HEK293 (cell line): ENCODE data around the gene SLC4A8.

Experiments used
- CTCF ChIA-PET: fragments of 350-600 bp; formaldehyde crosslinking; extraction: SDS; loops from one replicate; lab custom pipeline; 2021; ENCODE audit warnings: antibody characterized with exemption; lab: Yijun Ruan, JAX
- POLR2A ChIA-PET: fragments of 300-600 bp; formaldehyde crosslinking; extraction: SDS; loops from one replicate; lab custom pipeline; 2020; ENCODE audit warnings: antibody characterized with exemption, inconsistent platforms; lab: Yijun Ruan, JAX
- H3K27ac ChIP-seq: fragments of 200-500 bp; sonication (Bioruptor generic); 2 replicates; pipeline ENCODE4 v1.5.1; 2014; ENCODE audit warnings: low read depth, low read length, control low read depth, inconsistent platforms; ENCODE audit errors: extremely low read depth
- H3K36me3 ChIP-seq, 2 experiments: fragments of 200-500 bp in 1 of 2; sonication (Bioruptor generic) in 1 of 2; 1 replicate in 1 of 2; 2 replicates in 1 of 2; pipeline ENCODE4 v1.5.1; 2014 to 2017; ENCODE audit warnings: inconsistent platforms in 2 of 2, low read length in 2 of 2; ENCODE audit not compliant: control insufficient read depth in 2 of 2, insufficient read depth in 1 of 2
- H3K4me1 ChIP-seq: fragments of 200-500 bp; sonication (Bioruptor generic); 2 replicates; pipeline ENCODE4 v1.5.1; 2014; ENCODE audit warnings: mild to moderate bottlenecking, low read length, inconsistent platforms; ENCODE audit not compliant: control insufficient read depth, insufficient read depth
- H3K4me3 ChIP-seq: 2 replicates; pipeline ENCODE4 v1.5.1; 2011; ENCODE audit warnings: low read depth, mild to moderate bottlenecking, control low read depth, low read length, moderate library complexity
- H3K9me3 ChIP-seq: fragments of 200-500 bp; sonication (Bioruptor generic); 2 replicates; pipeline ENCODE4 v1.5.1; 2014; ENCODE audit warnings: low read depth, low read length, inconsistent platforms; ENCODE audit not compliant: control insufficient read depth, insufficient read depth
- EGR2 ChIP-seq: fragments of 450-650 bp; formaldehyde crosslinking; IDR thresholded peaks from 2 replicates; pipeline ENCODE4 v1.5.1; 2016; ENCODE audit warnings: low read depth, missing biosample characterization, missing genetic modification characterization
- HOXC10 ChIP-seq: sonication (generic); formaldehyde crosslinking; IDR thresholded peaks from 2 replicates; pipeline ENCODE4 v1.8.1; 2023; ENCODE audit warnings: mild to moderate bottlenecking, missing genetic modification reagents
- HOXD13 ChIP-seq: sonication (generic); formaldehyde crosslinking; IDR thresholded peaks from 2 replicates; pipeline ENCODE4 v1.8.0; 2022; ENCODE audit warnings: missing genetic modification reagents, borderline replicate concordance
- SALL2 ChIP-seq: fragments of 450-650 bp; formaldehyde crosslinking; IDR thresholded peaks from 2 replicates; pipeline ENCODE4 v1.5.0; 2017; ENCODE audit warnings: missing biosample characterization, mild to moderate bottlenecking, missing genetic modification characterization, borderline replicate concordance
- ZBTB44 ChIP-seq: fragments of 450-650 bp; IDR thresholded peaks from 2 replicates; pipeline ENCODE4 v1.5.1; 2018; ENCODE audit warnings: missing biosample characterization, mild to moderate bottlenecking, missing genetic modification characterization
- ZEB2 ChIP-seq: fragments of 450-650 bp; formaldehyde crosslinking; IDR thresholded peaks from 2 replicates; pipeline ENCODE4 v1.5.1; 2016; ENCODE audit warnings: missing biosample characterization, missing genetic modification characterization
- ZFP3 ChIP-seq: fragments of 450-650 bp; formaldehyde crosslinking; IDR thresholded peaks from 2 replicates; pipeline ENCODE4 v1.5.1; 2016; ENCODE audit warnings: low read depth, missing biosample characterization, missing genetic modification characterization
- ZNF169 ChIP-seq: fragments of 450-650 bp; formaldehyde crosslinking; IDR thresholded peaks from 2 replicates; pipeline ENCODE4 v1.5.1; 2016; ENCODE audit warnings: missing biosample characterization, missing genetic modification characterization
- ZNF19 ChIP-seq: fragments of 450-650 bp; formaldehyde crosslinking; IDR thresholded peaks from 2 replicates; pipeline ENCODE4; 2016; ENCODE audit warnings: missing biosample characterization, missing genetic modification characterization, low read depth
- ZNF433 ChIP-seq: fragments of 450-650 bp; formaldehyde crosslinking; IDR thresholded peaks from 2 replicates; pipeline ENCODE4 v1.5.1; 2016; ENCODE audit warnings: missing biosample characterization, missing genetic modification characterization, low read depth
- ZNF510 ChIP-seq: fragments of 450-650 bp; formaldehyde crosslinking; IDR thresholded peaks from 2 replicates; pipeline ENCODE4 v1.5.1; 2018; ENCODE audit warnings: mild to moderate bottlenecking, missing genetic modification characterization, missing biosample characterization; ENCODE audit not compliant: insufficient replicate concordance
- ZNF521 ChIP-seq: fragments of 450-650 bp; formaldehyde crosslinking; IDR thresholded peaks from 2 replicates; pipeline ENCODE4 v1.5.1; 2017; ENCODE audit warnings: missing biosample characterization, mild to moderate bottlenecking, missing genetic modification characterization
- ZNF610 ChIP-seq: fragments of 450-650 bp; formaldehyde crosslinking; IDR thresholded peaks from 2 replicates; pipeline ENCODE4 v1.5.1; 2016; ENCODE audit warnings: missing biosample characterization, missing genetic modification characterization, borderline replicate concordance
- ZNF677 ChIP-seq: fragments of 450-650 bp; IDR thresholded peaks from 2 replicates; pipeline ENCODE4 v1.5.0; 2018; ENCODE audit warnings: missing biosample characterization, mild to moderate bottlenecking, missing genetic modification characterization, moderate library complexity
- ZNF707 ChIP-seq: fragments of 450-650 bp; formaldehyde crosslinking; IDR thresholded peaks from 2 replicates; pipeline ENCODE4 v1.5.1; 2016; ENCODE audit warnings: missing biosample characterization, missing genetic modification characterization
- ZSCAN16 ChIP-seq: fragments of 450-650 bp; formaldehyde crosslinking; IDR thresholded peaks from 2 replicates; pipeline ENCODE4 v1.5.1; 2016; ENCODE audit warnings: missing biosample characterization, missing genetic modification characterization
- TF ChIP-seq, protein P1 (sequence below): fragments of 450-650 bp; formaldehyde crosslinking; IDR thresholded peaks from 2 replicates; pipeline ENCODE4 v1.5.1; 2016; ENCODE audit warnings: missing biosample characterization, missing genetic modification characterization
- TF ChIP-seq, protein P2 (sequence below): fragments of 450-650 bp; formaldehyde crosslinking; IDR thresholded peaks from 2 replicates; pipeline ENCODE4 v1.5.1; 2016; ENCODE audit warnings: missing biosample characterization, missing genetic modification characterization
- TF ChIP-seq, protein P3 (sequence below): fragments of 450-650 bp; formaldehyde crosslinking; IDR thresholded peaks from 2 replicates; pipeline ENCODE4 v1.5.1; 2017; ENCODE audit warnings: missing biosample characterization, missing genetic modification characterization

Gene SLC4A8

DNA sequence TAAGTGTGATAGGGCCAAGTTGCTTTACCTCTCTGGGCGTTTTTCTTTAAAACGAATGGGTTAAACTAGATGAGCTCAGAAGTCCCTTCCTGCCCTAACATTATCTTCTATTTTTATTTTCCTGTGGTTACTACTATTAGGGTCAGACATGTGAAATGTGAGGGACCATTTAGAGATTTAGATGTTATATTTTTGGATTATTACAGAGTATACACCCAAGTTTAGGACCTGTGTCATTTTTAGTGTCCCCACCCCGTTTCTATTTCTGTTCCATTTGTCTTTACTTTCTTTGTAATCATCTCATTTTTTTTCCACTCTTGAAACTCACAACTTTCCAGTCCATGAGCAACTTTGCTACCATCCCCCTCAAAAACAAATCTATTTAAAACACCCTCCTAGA lies 56.3 kb downstream of the SLC4A8 start:
- no peaks in the 10 kb centered on the region for H3K4me1 ChIP-seq
- no peak for TF ChIP-seq SALL2 (tag by site-specific recombination)
- TF ChIP-seq, protein P1, sequence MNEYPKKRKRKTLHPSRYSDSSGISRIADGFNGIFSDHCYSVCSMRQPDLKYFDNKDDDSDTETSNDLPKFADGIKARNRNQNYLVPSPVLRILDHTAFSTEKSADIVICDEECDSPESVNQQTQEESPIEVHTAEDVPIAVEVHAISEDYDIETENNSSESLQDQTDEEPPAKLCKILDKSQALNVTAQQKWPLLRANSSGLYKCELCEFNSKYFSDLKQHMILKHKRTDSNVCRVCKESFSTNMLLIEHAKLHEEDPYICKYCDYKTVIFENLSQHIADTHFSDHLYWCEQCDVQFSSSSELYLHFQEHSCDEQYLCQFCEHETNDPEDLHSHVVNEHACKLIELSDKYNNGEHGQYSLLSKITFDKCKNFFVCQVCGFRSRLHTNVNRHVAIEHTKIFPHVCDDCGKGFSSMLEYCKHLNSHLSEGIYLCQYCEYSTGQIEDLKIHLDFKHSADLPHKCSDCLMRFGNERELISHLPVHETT (tag by site-specific recombination), result no peak
- no peak for TF ChIP-seq ZNF433 (tag by site-specific recombination)
- no peak for TF ChIP-seq ZNF510 (tag by site-specific recombination)
- no peak for TF ChIP-seq ZEB2 (tag by site-specific recombination)
- TF ChIP-seq HOXC10, result no peak
- TF ChIP-seq ZFP3, result no peak
- no peak for TF ChIP-seq ZNF521 (tag by site-specific recombination)
- no peak for TF ChIP-seq EGR2 (tag by site-specific recombination)
- TF ChIP-seq ZNF677, result no peak
- TF ChIP-seq ZNF169 (tag by site-specific recombination), result no peak
- no peak for TF ChIP-seq ZSCAN16 (tag by site-specific recombination)
- TF ChIP-seq ZNF19, result no peak
- TF ChIP-seq, protein P2, sequence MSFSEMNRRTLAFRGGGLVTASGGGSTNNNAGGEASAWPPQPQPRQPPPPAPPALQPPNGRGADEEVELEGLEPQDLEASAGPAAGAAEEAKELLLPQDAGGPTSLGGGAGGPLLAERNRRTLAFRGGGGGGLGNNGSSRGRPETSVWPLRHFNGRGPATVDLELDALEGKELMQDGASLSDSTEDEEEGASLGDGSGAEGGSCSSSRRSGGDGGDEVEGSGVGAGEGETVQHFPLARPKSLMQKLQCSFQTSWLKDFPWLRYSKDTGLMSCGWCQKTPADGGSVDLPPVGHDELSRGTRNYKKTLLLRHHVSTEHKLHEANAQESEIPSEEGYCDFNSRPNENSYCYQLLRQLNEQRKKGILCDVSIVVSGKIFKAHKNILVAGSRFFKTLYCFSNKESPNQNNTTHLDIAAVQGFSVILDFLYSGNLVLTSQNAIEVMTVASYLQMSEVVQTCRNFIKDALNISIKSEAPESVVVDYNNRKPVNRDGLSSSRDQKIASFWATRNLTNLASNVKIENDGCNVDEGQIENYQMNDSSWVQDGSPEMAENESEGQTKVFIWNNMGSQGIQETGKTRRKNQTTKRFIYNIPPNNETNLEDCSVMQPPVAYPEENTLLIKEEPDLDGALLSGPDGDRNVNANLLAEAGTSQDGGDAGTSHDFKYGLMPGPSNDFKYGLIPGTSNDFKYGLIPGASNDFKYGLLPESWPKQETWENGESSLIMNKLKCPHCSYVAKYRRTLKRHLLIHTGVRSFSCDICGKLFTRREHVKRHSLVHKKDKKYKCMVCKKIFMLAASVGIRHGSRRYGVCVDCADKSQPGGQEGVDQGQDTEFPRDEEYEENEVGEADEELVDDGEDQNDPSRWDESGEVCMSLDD (tag by site-specific recombination), result no peak
- TF ChIP-seq HOXD13 (CRISPR knock-in tag), result no peak
- no peak for TF ChIP-seq ZNF707 (tag by site-specific recombination)
- TF ChIP-seq ZBTB44 (tag by site-specific recombination), result no peak
- TF ChIP-seq, protein P3, sequence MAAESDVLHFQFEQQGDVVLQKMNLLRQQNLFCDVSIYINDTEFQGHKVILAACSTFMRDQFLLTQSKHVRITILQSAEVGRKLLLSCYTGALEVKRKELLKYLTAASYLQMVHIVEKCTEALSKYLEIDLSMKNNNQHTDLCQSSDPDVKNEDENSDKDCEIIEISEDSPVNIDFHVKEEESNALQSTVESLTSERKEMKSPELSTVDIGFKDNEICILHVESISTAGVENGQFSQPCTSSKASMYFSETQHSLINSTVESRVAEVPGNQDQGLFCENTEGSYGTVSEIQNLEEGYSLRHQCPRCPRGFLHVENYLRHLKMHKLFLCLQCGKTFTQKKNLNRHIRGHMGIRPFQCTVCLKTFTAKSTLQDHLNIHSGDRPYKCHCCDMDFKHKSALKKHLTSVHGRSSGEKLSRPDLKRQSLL (tag by site-specific recombination), result no peak
- no peak for TF ChIP-seq ZNF610 (tag by site-specific recombination)
- no peak overlapping the region for H3K4me3 ChIP-seq
- ChIA-PET POLR2A (no interaction called here), CTCF (interaction anchor here (0.9 kb wide), 1 partner anchor 13 kb away, joined by 3 read pairs; no protein-coding TSS in a partner anchor)
- no peaks in the 10 kb centered on the region for H3K9me3 ChIP-seq
- H3K36me3 ChIP-seq, result no peaks in the 10 kb centered on the region
- H3K27ac ChIP-seq, result no peak overlapping the region
